ENCODE measurements around the gene WDR53.

Gene WDR53

GRCh38 chr3:196506687-196507086 lies 61.7 kb downstream of the WDR53 start:
- Histone ChIP-seq H3K9me3 (ENCODE audit: control insufficient read depth, insufficient read depth, low read length) (peaks cover 10% of the 10 kb centered on the region; the same call in 1 of the 2 replicates), H3K79me2 (ENCODE audit: control insufficient read depth, low read length) (peaks cover 17% of the 10 kb centered on the region), H4K20me1 (ENCODE audit: control insufficient read depth, insufficient read depth, low read depth, low read length) (peaks cover 1% of the 10 kb centered on the region), H3K4me2 (ENCODE audit: low read length) (no peak overlapping the region), H3K4me3 (ENCODE audit: low read length) (no peak overlapping the region), H3K9me2 (replicated peaks; ENCODE audit: control insufficient read depth, low read length) (no peaks in the 10 kb centered on the region), H3F3A (ENCODE audit: control insufficient read depth, insufficient read depth) (peaks cover 9% of the 10 kb centered on the region), H3K27me3 (ENCODE audit: control insufficient read depth, low read length) (no peaks in the 10 kb centered on the region), H3K4me1 (ENCODE audit: control insufficient read depth, low read length) (peaks cover 7% of the 10 kb centered on the region), H3K36me3 (ENCODE audit: control insufficient read depth, low read length) (peaks cover 12% of the 10 kb centered on the region), H3K27ac (ENCODE audit: low read depth, low read length) (no peak overlapping the region)
- TF ChIP-seq, protein P1, sequence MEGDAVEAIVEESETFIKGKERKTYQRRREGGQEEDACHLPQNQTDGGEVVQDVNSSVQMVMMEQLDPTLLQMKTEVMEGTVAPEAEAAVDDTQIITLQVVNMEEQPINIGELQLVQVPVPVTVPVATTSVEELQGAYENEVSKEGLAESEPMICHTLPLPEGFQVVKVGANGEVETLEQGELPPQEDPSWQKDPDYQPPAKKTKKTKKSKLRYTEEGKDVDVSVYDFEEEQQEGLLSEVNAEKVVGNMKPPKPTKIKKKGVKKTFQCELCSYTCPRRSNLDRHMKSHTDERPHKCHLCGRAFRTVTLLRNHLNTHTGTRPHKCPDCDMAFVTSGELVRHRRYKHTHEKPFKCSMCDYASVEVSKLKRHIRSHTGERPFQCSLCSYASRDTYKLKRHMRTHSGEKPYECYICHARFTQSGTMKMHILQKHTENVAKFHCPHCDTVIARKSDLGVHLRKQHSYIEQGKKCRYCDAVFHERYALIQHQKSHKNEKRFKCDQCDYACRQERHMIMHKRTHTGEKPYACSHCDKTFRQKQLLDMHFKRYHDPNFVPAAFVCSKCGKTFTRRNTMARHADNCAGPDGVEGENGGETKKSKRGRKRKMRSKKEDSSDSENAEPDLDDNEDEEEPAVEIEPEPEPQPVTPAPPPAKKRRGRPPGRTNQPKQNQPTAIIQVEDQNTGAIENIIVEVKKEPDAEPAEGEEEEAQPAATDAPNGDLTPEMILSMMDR (IDR thresholded peaks at IDR 0.05; ENCODE audit: low read depth, low read length, poor library complexity, severe bottlenecking): no peak
- no peak for TF ChIP-seq EZH2phosphoT487 (IDR thresholded peaks at IDR 0.05; ENCODE audit: borderline replicate concordance, low read length)

GRCh38 chr3:196504556-196504955 lies 63.8 kb downstream of the WDR53 start:
- Histone ChIP-seq H3K4me3 (ENCODE audit: low read length) (no peak overlapping the region), H4K20me1 (ENCODE audit: control insufficient read depth, insufficient read depth, low read depth, low read length) (peaks cover 16% of the 10 kb centered on the region), H3K27ac (ENCODE audit: low read depth, low read length) (no peak overlapping the region), H3K9me2 (replicated peaks; ENCODE audit: control insufficient read depth, low read length) (no peaks in the 10 kb centered on the region), H3K27me3 (ENCODE audit: control insufficient read depth, low read length) (no peaks in the 10 kb centered on the region), H3K4me2 (ENCODE audit: low read length) (peak overlapping the region; percentile 91), H3K36me3 (ENCODE audit: control insufficient read depth, low read length) (peaks cover 30% of the 10 kb centered on the region), H3F3A (ENCODE audit: control insufficient read depth, insufficient read depth) (peaks cover 9% of the 10 kb centered on the region), H3K79me2 (ENCODE audit: control insufficient read depth, low read length) (peaks cover 39% of the 10 kb centered on the region), H3K4me1 (ENCODE audit: control insufficient read depth, low read length) (peaks cover 23% of the 10 kb centered on the region), H3K9me3 (ENCODE audit: control insufficient read depth, insufficient read depth, low read length) (peaks cover 10% of the 10 kb centered on the region; the same call in 1 of the 2 replicates)
- TF ChIP-seq, protein P1 (IDR thresholded peaks at IDR 0.05; ENCODE audit: low read depth, low read length, poor library complexity, severe bottlenecking): no peak
- TF ChIP-seq EZH2phosphoT487 (IDR thresholded peaks at IDR 0.05; ENCODE audit: borderline replicate concordance, low read length): no peak
